CD14-positive monocyte (primary cell): Measurements from ENCODE around the gene GSTM3. TPM values are rescaled to one million over a fixed set of nuclear protein-coding genes. Genes with fewer than 3 reads are reported as not detected.

Source experiments
- DNase-seq, 3 donors: peaks; one replicate each; pipeline ENCODE4 v3.0.0-alpha.2; 2011 to 2022
- H2AFZ ChIP-seq: 2 replicates; pipeline ENCODE4 v1.6.0; 2012; ENCODE audit warnings: mild to moderate bottlenecking, low read depth, low read length, inconsistent platforms; ENCODE audit not compliant: insufficient read depth, poor library complexity, severe bottlenecking
- H3K27ac ChIP-seq, 2 donors: 1 replicate in 1 of 2; 2 replicates in 1 of 2; pipeline ENCODE4 v1.5.1; 2012 to 2013; ENCODE audit warnings: low read length in 2 of 2, control low read depth in 1 of 2, inconsistent platforms in 1 of 2, low read depth in 1 of 2, mild to moderate bottlenecking in 1 of 2
- H3K27me3 ChIP-seq, 2 donors: one replicate each; pipeline versions ENCODE4 v1.6.0 to v1.6.1; 2011 to 2013; ENCODE audit warnings: low read length in 2 of 2; ENCODE audit not compliant: control insufficient read depth in 2 of 2, insufficient read depth in 2 of 2
- H3K36me3 ChIP-seq, 2 donors: replicated peaks in 1 of 2; 1 replicate in 1 of 2; 2 replicates in 1 of 2; pipeline versions ENCODE4 v1.5.1 to v1.6.1; 2012 to 2013; ENCODE audit warnings: low read length in 2 of 2, control low read depth in 1 of 2, inconsistent platforms in 1 of 2, mild to moderate bottlenecking in 1 of 2; ENCODE audit not compliant: insufficient read depth in 2 of 2, control insufficient read depth in 1 of 2
- H3K4me1 ChIP-seq, 2 donors: 1 replicate in 1 of 2; 2 replicates in 1 of 2; pipeline versions ENCODE4 v1.5.1 to v1.6.1; 2012 to 2013; ENCODE audit warnings: low read length in 2 of 2, control low read depth in 1 of 2, inconsistent platforms in 1 of 2, mild to moderate bottlenecking in 1 of 2, moderate library complexity in 1 of 2; ENCODE audit not compliant: insufficient read depth in 2 of 2, control insufficient read depth in 1 of 2
- H3K4me2 ChIP-seq: replicated peaks from 2 replicates; pipeline ENCODE3; 2012; ENCODE audit warnings: low read length, moderate library complexity, mild to moderate bottlenecking; ENCODE audit not compliant: poor library complexity, severe bottlenecking; ENCODE audit errors: extremely low read depth
- H3K4me3 ChIP-seq, 3 experiments: fragments of 200-600 bp in 1 of 3; sonication (generic) in 1 of 3; replicated peaks in 1 of 3; 1 replicate in 2 of 3; 2 replicates in 1 of 3; pipeline ENCODE4 v1.5.1; 2011 to 2013; ENCODE audit warnings: low read length in 3 of 3, mild to moderate bottlenecking in 3 of 3, control low read depth in 2 of 3, low read depth in 2 of 3, inconsistent platforms in 1 of 3, moderate library complexity in 1 of 3
- H3K79me2 ChIP-seq: 2 replicates; pipeline ENCODE4 v1.6.0; 2012; ENCODE audit warnings: mild to moderate bottlenecking, control low read depth, inconsistent platforms, low read length, moderate library complexity; ENCODE audit not compliant: insufficient read depth
- H3K9ac ChIP-seq: 2 replicates; pipeline ENCODE4 v1.6.0; 2017; ENCODE audit warnings: low read length, mild to moderate bottlenecking; ENCODE audit not compliant: insufficient read depth, poor library complexity, severe bottlenecking
- H3K9me3 ChIP-seq, 2 donors: replicated peaks in 1 of 2; 1 replicate in 1 of 2; 2 replicates in 1 of 2; pipeline versions ENCODE4 v1.5.1 to v1.6.1; 2012 to 2013; ENCODE audit warnings: low read length in 2 of 2, control low read depth in 1 of 2; ENCODE audit not compliant: control insufficient read depth in 1 of 2, insufficient read depth in 1 of 2
- H4K20me1 ChIP-seq: 2 replicates; pipeline ENCODE4 v1.6.0; 2012; ENCODE audit warnings: mild to moderate bottlenecking, low read length, control low read depth, moderate library complexity; ENCODE audit not compliant: insufficient read depth
- H3K27ac Mint-ChIP-seq, 7 donors: one replicate each; pipeline ENCODE4 v1.8.0; 2020; ENCODE audit warnings: mild to moderate bottlenecking in 7 of 7, mixed read lengths in 7 of 7, moderate library complexity in 6 of 7, inconsistent platforms in 2 of 7
- H3K27me3 Mint-ChIP-seq, 3 donors: one replicate each; pipeline ENCODE4 v1.8.0; 2021 to 2022; ENCODE audit warnings: low read depth in 3 of 3, mild to moderate bottlenecking in 3 of 3, mixed read lengths in 3 of 3, moderate library complexity in 3 of 3, inconsistent platforms in 1 of 3
- H3K36me3 Mint-ChIP-seq, 2 donors: one replicate each; pipeline ENCODE4 v1.8.0; 2020; ENCODE audit warnings: mixed read lengths in 2 of 2, inconsistent platforms in 1 of 2, mild to moderate bottlenecking in 1 of 2
- H3K4me1 Mint-ChIP-seq: one replicate; pipeline ENCODE4 v1.8.0; 2020; ENCODE audit warnings: mild to moderate bottlenecking, mixed read lengths
- H3K4me3 Mint-ChIP-seq, 2 donors: one replicate each; pipeline ENCODE4 v1.8.0; 2020; ENCODE audit warnings: mild to moderate bottlenecking in 2 of 2, mixed read lengths in 2 of 2, moderate library complexity in 1 of 2
- H3K9me3 Mint-ChIP-seq, 7 donors: one replicate each; pipeline ENCODE4 v1.8.0; 2020 to 2022; ENCODE audit warnings: mixed read lengths in 7 of 7, mild to moderate bottlenecking in 6 of 7, moderate library complexity in 6 of 7, inconsistent platforms in 2 of 7
- whole genome bisulfite sequencing: methylation state at CpG from one replicate; pipeline ENCODE4 v1.1.5; 2013; ENCODE audit warnings: missing lambda C conversion rate; ENCODE audit not compliant: insufficient coverage; 5-methylcytosine and 5-hydroxymethylcytosine counted together
- intact Hi-C, 2 donors: fragments of 100-400 bp; cut with micrococcal nuclease; formaldehyde crosslinking; loops; one replicate each; pipeline versions ENCODE4 v1.15.0 to v1.15.1; 2023
- polyA plus RNA-seq, 3 donors: library from polyadenylated mRNA; depleted of rRNA in 1 of 3; unstranded in 2 of 3; stranded (reverse) in 1 of 3; fragments of 300-500 nt in 2 of 3; fragments of >200 nt in 1 of 3; fragmentation: Illumina TruSeq in 2 of 3; gene quantifications; 1 replicate in 2 of 3; 2 replicates in 1 of 3; pipeline ENCODE4 v1.2.3, GENCODE V29; 2012 to 2021
- TF ChIP-seq, protein P1 (sequence below): fragments of 200-600 bp; IDR thresholded peaks from one replicate; pipeline ENCODE4 v1.8.0; 2022; ENCODE audit warnings: antibody characterized with exemption, mild to moderate bottlenecking

The GSTM3 gene
- polyA plus RNA-seq, 3 donors, result 0.69 to 3.2 (median 2.8) TPM

DNA sequence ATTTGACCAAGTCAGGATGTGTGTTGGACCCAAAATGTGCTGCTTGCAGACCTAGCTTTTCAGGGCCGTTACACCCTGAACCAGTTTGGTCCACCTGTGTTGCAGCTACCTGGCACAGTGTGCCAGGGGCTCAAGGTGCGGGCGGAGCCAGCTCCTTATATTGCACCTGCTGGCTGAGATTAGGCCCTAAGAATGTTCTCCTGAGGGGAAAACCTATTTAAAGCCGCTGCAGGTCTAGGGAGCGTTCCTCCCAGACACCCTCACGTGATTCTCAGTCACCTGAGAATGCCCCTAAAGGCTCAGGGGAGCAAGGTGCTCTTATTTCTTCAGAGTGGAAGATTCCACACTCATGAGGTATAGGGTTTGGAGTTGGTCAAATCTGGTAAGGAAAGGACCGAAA lies 12.0 kb downstream of the GSTM3 start:
- Histone ChIP-seq H3K9me3 (peaks cover 0 to 6% of the 10 kb centered on the region in 2 donors), H3K79me2 (no peaks in the 10 kb centered on the region), H4K20me1 (no peaks in the 10 kb centered on the region), H3K4me3 (no peak overlapping the region), H3K36me3 (no peaks in the 10 kb centered on the region), H3K4me1 (no peaks in the 10 kb centered on the region), H2AFZ (no peak overlapping the region), H3K4me2 (no peak overlapping the region), H3K27me3 (peaks cover 0 to 2% of the 10 kb centered on the region in 2 donors), H3K27ac (no peak overlapping the region), H3K9ac (no peak overlapping the region)
- H3K9me3 Mint-ChIP-seq, result peaks cover 0 to 8% (median 2%) of the 10 kb centered on the region in 7 donors
- no peak overlapping the region for H3K4me3 Mint-ChIP-seq
- WGBS, result 85% methylated on average over 4 of the region's 7 CpGs
- H3K36me3 Mint-ChIP-seq, result no peaks in the 10 kb centered on the region
- no peak for DNase-seq
- peaks cover 4 to 6% (median 5%) of the 10 kb centered on the region in 3 donors for H3K27me3 Mint-ChIP-seq
- intact Hi-C loops, result no loop called here
- peaks cover 2% of the 10 kb centered on the region for H3K4me1 Mint-ChIP-seq
- H3K27ac Mint-ChIP-seq, result no peak overlapping the region
- TF ChIP-seq, protein P1, sequence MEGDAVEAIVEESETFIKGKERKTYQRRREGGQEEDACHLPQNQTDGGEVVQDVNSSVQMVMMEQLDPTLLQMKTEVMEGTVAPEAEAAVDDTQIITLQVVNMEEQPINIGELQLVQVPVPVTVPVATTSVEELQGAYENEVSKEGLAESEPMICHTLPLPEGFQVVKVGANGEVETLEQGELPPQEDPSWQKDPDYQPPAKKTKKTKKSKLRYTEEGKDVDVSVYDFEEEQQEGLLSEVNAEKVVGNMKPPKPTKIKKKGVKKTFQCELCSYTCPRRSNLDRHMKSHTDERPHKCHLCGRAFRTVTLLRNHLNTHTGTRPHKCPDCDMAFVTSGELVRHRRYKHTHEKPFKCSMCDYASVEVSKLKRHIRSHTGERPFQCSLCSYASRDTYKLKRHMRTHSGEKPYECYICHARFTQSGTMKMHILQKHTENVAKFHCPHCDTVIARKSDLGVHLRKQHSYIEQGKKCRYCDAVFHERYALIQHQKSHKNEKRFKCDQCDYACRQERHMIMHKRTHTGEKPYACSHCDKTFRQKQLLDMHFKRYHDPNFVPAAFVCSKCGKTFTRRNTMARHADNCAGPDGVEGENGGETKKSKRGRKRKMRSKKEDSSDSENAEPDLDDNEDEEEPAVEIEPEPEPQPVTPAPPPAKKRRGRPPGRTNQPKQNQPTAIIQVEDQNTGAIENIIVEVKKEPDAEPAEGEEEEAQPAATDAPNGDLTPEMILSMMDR, result no peak

DNA sequence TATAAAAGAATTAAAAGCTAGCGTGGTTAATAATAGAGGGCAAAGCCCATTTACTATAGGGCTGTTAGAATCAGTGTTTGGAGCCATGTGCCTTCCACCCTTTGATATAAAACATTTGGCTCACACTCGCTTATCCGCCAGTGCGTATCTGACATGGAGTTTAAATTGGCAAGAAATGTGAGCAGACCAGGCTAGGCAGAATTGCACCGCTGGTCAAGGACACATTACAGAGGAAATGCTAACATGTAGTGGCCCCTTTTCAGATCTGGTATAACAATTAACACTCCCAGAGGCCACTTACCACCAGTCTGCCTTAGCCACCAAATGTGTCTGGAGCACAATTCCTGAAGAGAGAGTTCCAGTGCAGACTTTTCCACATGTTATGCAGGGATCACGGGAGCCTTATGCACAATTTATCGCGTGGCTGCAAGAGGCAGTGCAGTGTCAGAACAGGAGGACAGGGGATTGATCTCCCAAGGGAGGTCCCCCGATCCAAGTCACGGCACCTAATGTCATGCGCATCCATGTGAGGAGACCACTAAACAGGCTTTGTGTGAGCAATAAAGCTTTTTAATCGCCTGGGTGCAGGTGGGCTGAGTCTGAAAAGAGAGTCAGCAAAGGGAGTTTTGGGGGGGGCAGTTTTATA lies 14.0 kb downstream of the GSTM3 start:
- Mint-ChIP-seq H3K9me3 (peaks cover 0 to 5% (median 0%) of the 10 kb centered on the region in 7 donors), H3K27ac (no peak overlapping the region), H3K4me3 (no peak overlapping the region), H3K4me1 (peaks cover 2% of the 10 kb centered on the region), H3K36me3 (no peaks in the 10 kb centered on the region), H3K27me3 (peaks cover 5 to 7% (median 5%) of the 10 kb centered on the region in 3 donors)
- TF ChIP-seq, protein P1, result no peak
- H4K20me1 ChIP-seq, result no peaks in the 10 kb centered on the region
- no peaks in the 10 kb centered on the region for H3K9me3 ChIP-seq
- no peak overlapping the region for H3K4me2 ChIP-seq
- H3K79me2 ChIP-seq, result no peaks in the 10 kb centered on the region
- H3K27ac ChIP-seq, result no peak overlapping the region
- no peak overlapping the region for H2AFZ ChIP-seq
- H3K4me1 ChIP-seq, result no peaks in the 10 kb centered on the region
- intact Hi-C loops, result no loop called here
- no peak for DNase-seq
- no peak overlapping the region for H3K9ac ChIP-seq
- 95% methylated on average over 10 of the region's 12 CpGs for WGBS
- H3K36me3 ChIP-seq, result no peaks in the 10 kb centered on the region
- H3K27me3 ChIP-seq, result peaks cover 0 to 2% of the 10 kb centered on the region in 2 donors
- H3K4me3 ChIP-seq, result no peak overlapping the region
